CD8-positive, alpha-beta memory T cell (primary cell): ENCODE measurements around the gene AK3. TPM values are rescaled to one million over a fixed set of nuclear protein-coding genes. Genes with fewer than 3 reads are reported as not detected.

ENCODE experiments used
- CTCF ChIA-PET: fragments of 350-600 bp; sonication (Branson Sonifier 250); formaldehyde crosslinking; loops from one replicate; lab custom pipeline; 2021; ENCODE audit warnings: antibody characterized with exemption; lab: Charles Lee
- POLR2A ChIA-PET: fragments of 350-600 bp; sonication (Branson Sonifier 250); formaldehyde crosslinking; loops from one replicate; lab custom pipeline; 2021; ENCODE audit warnings: antibody characterized with exemption; lab: Charles Lee
- DNase-seq, 5 donors: peaks; one replicate each; pipeline versions ENCODE4 v3.0.0 to v3.0.0-alpha.2; 2020 to 2022; ENCODE audit warnings: mixed read lengths in 1 of 5
- H3K27ac ChIP-seq: one replicate; pipeline ENCODE4 v1.7.0; 2013; ENCODE audit warnings: low read depth, mild to moderate bottlenecking, low read length, moderate library complexity
- H3K27me3 ChIP-seq: 2 replicates; pipeline ENCODE4 v1.7.0; 2013; ENCODE audit warnings: low read length, mild to moderate bottlenecking; ENCODE audit not compliant: insufficient read depth, poor library complexity, severe bottlenecking
- H3K36me3 ChIP-seq: 2 replicates; pipeline ENCODE4 v1.7.0; 2013; ENCODE audit warnings: mild to moderate bottlenecking, low read length, moderate library complexity; ENCODE audit not compliant: insufficient read depth
- H3K4me1 ChIP-seq: 2 replicates; pipeline ENCODE4 v1.7.0; 2013; ENCODE audit warnings: mild to moderate bottlenecking, low read length, moderate library complexity; ENCODE audit not compliant: insufficient read depth
- H3K4me3 ChIP-seq: 2 replicates; pipeline ENCODE4 v1.7.0; 2013; ENCODE audit warnings: mild to moderate bottlenecking, low read length
- H3K9me3 ChIP-seq: 2 replicates; pipeline ENCODE4 v1.7.0; 2013; ENCODE audit warnings: mild to moderate bottlenecking, low read length
- H3K27ac Mint-ChIP-seq, 8 donors: one replicate each; pipeline ENCODE4 v1.8.0; 2020 to 2021; ENCODE audit warnings: mixed read lengths in 8 of 8, mild to moderate bottlenecking in 6 of 8, inconsistent platforms in 3 of 8, moderate library complexity in 3 of 8
- H3K27me3 Mint-ChIP-seq, 2 donors: one replicate each; pipeline ENCODE4 v1.8.0; 2020 to 2021; ENCODE audit warnings: mixed read lengths in 2 of 2, mild to moderate bottlenecking in 1 of 2, moderate library complexity in 1 of 2
- H3K36me3 Mint-ChIP-seq, 3 donors: one replicate each; pipeline ENCODE4 v1.8.0; 2020 to 2021; ENCODE audit warnings: mixed read lengths in 3 of 3, inconsistent platforms in 1 of 3, mild to moderate bottlenecking in 1 of 3
- H3K4me1 Mint-ChIP-seq, 3 donors: one replicate each; pipeline ENCODE4 v1.8.0; 2020 to 2021; ENCODE audit warnings: mixed read lengths in 3 of 3, inconsistent platforms in 1 of 3, mild to moderate bottlenecking in 1 of 3
- H3K4me3 Mint-ChIP-seq, 7 donors: one replicate each; pipeline ENCODE4 v1.8.0; 2020 to 2021; ENCODE audit warnings: mixed read lengths in 7 of 7, mild to moderate bottlenecking in 6 of 7, moderate library complexity in 4 of 7, inconsistent platforms in 2 of 7
- H3K9me3 Mint-ChIP-seq, 5 donors: one replicate each; pipeline ENCODE4 v1.8.0; 2020 to 2022; ENCODE audit warnings: mixed read lengths in 5 of 5, mild to moderate bottlenecking in 3 of 5, moderate library complexity in 2 of 5, inconsistent platforms in 1 of 5
- polyA plus RNA-seq: library from polyadenylated mRNA; unstranded; fragments of 300-500 nt; fragmentation: Illumina TruSeq; gene quantifications from one replicate; pipeline ENCODE4 v1.2.3, GENCODE V29; 2021
- total RNA-seq, 2 experiments: library from RNA; stranded (reverse); gene quantifications; one replicate each; pipeline ENCODE4 v1.2.3, GENCODE V29; 2021

AK3 gene
- total and polyA plus RNA-seq, 3 experiments from 2014 or later = 25.3 to 42.0 (median 29.8) TPM

DNA sequence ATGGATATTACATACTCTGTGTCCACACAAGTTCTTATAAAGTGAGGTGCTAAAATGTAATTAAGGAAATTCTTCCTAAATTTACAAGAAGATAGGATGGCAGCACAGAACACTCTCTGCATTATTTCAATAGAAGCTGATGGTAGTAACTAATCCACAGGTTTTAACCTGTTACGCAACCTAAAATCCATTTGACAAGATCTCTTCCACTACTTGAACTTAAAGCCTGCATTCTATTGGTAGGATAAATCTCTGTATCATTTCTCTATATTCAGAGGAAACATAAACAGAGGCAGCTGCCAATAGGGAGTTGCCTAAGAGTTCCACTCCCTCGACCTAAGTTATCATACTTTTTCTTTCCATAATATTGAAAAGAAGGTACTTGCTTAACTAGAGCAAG is 40.1 kb downstream of the AK3 start:
- Mint-ChIP-seq H3K27me3 (no peaks in the 10 kb centered on the region), H3K36me3 (peaks cover 3 to 80% (median 23%) of the 10 kb centered on the region in 3 donors), H3K4me3 (no peak overlapping the region), H3K4me1 (peaks cover 10 to 28% (median 14%) of the 10 kb centered on the region in 3 donors), H3K27ac (peak overlapping the region in 3 of 8 donors; percentile 11 to 51 (median 22)), H3K9me3 (no peaks in the 10 kb centered on the region)
- ChIA-PET CTCF (interaction anchor here (1.7 kb wide), 1 partner anchor 21 kb away, joined by 4 read pairs; the partner anchor contains the start of gene CDC37L1), POLR2A (no interaction called here)
- no peaks in the 10 kb centered on the region for H3K4me1 ChIP-seq
- no peak overlapping the region for H3K4me3 ChIP-seq
- peaks cover 34% of the 10 kb centered on the region for H3K36me3 ChIP-seq
- H3K9me3 ChIP-seq = no peaks in the 10 kb centered on the region
- no peak for DNase-seq
- H3K27ac ChIP-seq = no peak overlapping the region
- no peaks in the 10 kb centered on the region for H3K27me3 ChIP-seq

DNA sequence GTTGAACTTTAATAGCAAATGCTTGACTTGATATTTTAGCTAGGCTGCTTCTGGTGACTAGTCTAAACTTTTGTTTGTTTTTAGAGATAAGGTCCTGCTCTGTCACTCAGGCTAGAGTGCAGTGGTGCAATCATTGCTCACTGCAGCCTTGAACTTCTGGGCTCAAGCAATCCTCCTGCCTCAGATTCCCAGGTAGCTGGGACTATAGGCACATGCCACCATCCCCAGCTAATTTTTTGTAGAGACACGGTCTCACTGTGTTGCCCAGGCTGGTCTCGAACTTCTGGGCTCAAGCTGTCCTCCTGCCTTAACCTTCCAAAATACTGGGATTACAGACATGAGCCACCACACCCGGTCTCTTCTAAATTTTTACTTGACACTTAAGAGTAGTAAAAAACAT is 40.9 kb downstream of the AK3 start:
- DNase-seq = no peak
- POLR2A ChIA-PET = no interaction called here
- no peaks in the 10 kb centered on the region for H3K4me1 ChIP-seq
- CTCF ChIA-PET = no interaction called here
- H3K27ac ChIP-seq = no peak overlapping the region
- Mint-ChIP-seq H3K27ac (peak overlapping the region in 3 of 8 donors; percentile 23 to 66 (median 50)), H3K9me3 (no peaks in the 10 kb centered on the region), H3K27me3 (no peaks in the 10 kb centered on the region), H3K36me3 (peaks cover 3 to 83% (median 25%) of the 10 kb centered on the region in 3 donors), H3K4me1 (peaks cover 11 to 26% (median 12%) of the 10 kb centered on the region in 3 donors), H3K4me3 (no peak overlapping the region)
- H3K36me3 ChIP-seq = peaks cover 34% of the 10 kb centered on the region
- no peaks in the 10 kb centered on the region for H3K27me3 ChIP-seq
- no peak overlapping the region for H3K4me3 ChIP-seq
- no peaks in the 10 kb centered on the region for H3K9me3 ChIP-seq

DNA sequence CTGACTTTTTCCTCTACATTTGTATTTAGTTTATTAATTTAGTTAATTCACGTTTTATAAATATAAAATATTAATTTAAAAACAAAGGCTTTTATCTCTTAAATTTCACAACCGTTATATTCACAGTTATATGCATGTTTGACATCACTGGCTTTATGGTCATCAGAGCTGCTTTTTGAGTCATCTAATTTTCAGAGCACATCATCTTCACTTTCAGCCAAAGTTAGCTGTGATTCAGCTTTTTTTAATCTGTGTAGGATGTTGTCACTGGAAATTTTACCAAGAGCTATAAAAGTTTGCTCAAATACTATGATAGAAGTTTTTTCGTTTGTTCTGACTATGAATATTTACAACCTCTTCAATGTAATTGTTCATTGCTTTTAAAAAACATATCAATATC is 49.2 kb downstream of the AK3 start:
- peaks cover 32 to 61% (median 56%) of the 10 kb centered on the region in 3 donors for H3K4me1 Mint-ChIP-seq
- ChIA-PET POLR2A (interaction anchor here (0.5 kb wide), 1 partner anchor 44 kb away, joined by 3 read pairs; no protein-coding TSS in a partner anchor), CTCF (no interaction called here)
- DNase-seq = no peak
- Histone ChIP-seq H3K4me1 (no peaks in the 10 kb centered on the region), H3K27ac (no peak overlapping the region), H3K4me3 (no peak overlapping the region), H3K27me3 (no peaks in the 10 kb centered on the region), H3K9me3 (no peaks in the 10 kb centered on the region), H3K36me3 (peaks cover 10% of the 10 kb centered on the region)
- H3K27me3 Mint-ChIP-seq = no peaks in the 10 kb centered on the region
- H3K9me3 Mint-ChIP-seq = no peaks in the 10 kb centered on the region
- H3K27ac Mint-ChIP-seq = no peak overlapping the region
- H3K36me3 Mint-ChIP-seq = peaks cover 0 to 71% (median 10%) of the 10 kb centered on the region in 3 donors
- no peak overlapping the region for H3K4me3 Mint-ChIP-seq

DNA sequence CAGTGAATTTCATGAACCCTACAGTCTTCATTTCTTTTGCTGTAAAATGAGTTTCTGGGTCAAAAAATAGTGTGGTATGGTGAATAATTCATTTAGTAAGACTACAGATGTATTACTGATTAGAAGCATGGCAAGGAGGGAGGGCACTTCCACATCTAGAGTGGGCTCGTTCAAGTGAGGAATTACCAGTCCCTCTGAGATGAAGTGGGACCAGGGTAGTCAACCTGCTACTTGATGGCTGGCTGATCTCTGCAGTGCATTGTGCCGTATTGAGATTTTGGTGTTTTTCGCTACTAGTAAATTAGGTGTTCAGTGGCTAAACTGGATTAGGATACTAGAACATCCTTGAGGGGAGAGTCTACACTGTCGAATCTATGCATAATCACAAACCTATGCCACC is 50.9 kb downstream of the AK3 start:
- POLR2A ChIA-PET = interaction anchor here (0.7 kb wide), 1 partner anchor 340 kb away, joined by 3 read pairs; no protein-coding TSS in a partner anchor
- H3K4me1 Mint-ChIP-seq = peaks cover 36 to 69% (median 62%) of the 10 kb centered on the region in 3 donors

DNA sequence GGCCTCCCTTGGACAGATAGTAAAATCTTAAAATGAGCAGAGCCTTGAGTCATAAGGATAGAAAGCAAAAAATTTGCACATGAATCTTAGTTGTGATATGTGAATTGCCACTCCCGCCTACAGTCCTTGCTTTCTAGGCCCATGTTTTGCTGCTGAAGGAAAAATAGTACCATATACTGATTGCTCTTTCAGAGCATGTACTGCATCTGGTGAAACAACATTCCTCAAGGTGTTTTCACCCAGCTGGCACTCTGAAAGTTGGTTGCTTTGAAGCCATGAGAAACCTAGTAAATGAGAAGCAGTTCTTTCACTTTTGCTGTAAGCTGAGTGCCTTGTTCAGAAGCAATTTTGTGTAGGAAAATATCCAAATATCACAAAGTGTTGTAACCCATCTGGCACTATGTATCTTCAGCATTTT is 51.3 kb downstream of the AK3 start:
- peaks cover 10% of the 10 kb centered on the region for H3K36me3 ChIP-seq
- H3K4me1 ChIP-seq = peaks cover 5% of the 10 kb centered on the region
- Mint-ChIP-seq H3K4me3 (no peak overlapping the region), H3K27ac (peak overlapping the region in 4 of 8 donors; percentile 48 to 87 (median 70)), H3K4me1 (peaks cover 41 to 69% (median 67%) of the 10 kb centered on the region in 3 donors), H3K36me3 (peaks cover 0 to 70% (median 13%) of the 10 kb centered on the region in 3 donors), H3K9me3 (no peaks in the 10 kb centered on the region), H3K27me3 (no peaks in the 10 kb centered on the region)
- POLR2A ChIA-PET = interaction anchor here (0.7 kb wide), 1 partner anchor 341 kb away, joined by 3 read pairs; no protein-coding TSS in a partner anchor
- CTCF ChIA-PET = no interaction called here
- H3K9me3 ChIP-seq = no peaks in the 10 kb centered on the region
- no peak overlapping the region for H3K4me3 ChIP-seq
- H3K27ac ChIP-seq = no peak overlapping the region
- no peaks in the 10 kb centered on the region for H3K27me3 ChIP-seq
- no peak for DNase-seq

More for the DNA sequence above, 50.9 kb downstream of the AK3 start:
- Histone ChIP-seq H3K9me3 (no peaks in the 10 kb centered on the region), H3K36me3 (peaks cover 10% of the 10 kb centered on the region), H3K4me1 (peaks cover under 1% of the 10 kb centered on the region), H3K27ac (no peak overlapping the region), H3K4me3 (no peak overlapping the region), H3K27me3 (no peaks in the 10 kb centered on the region)
- CTCF ChIA-PET = no interaction called here
- Mint-ChIP-seq H3K36me3 (peaks cover 0 to 70% (median 11%) of the 10 kb centered on the region in 3 donors), H3K4me3 (no peak overlapping the region), H3K27me3 (no peaks in the 10 kb centered on the region), H3K27ac (peak overlapping the region in 4 of 8 donors; percentile 7 to 61 (median 38)), H3K9me3 (no peaks in the 10 kb centered on the region)
- no peak for DNase-seq

DNA sequence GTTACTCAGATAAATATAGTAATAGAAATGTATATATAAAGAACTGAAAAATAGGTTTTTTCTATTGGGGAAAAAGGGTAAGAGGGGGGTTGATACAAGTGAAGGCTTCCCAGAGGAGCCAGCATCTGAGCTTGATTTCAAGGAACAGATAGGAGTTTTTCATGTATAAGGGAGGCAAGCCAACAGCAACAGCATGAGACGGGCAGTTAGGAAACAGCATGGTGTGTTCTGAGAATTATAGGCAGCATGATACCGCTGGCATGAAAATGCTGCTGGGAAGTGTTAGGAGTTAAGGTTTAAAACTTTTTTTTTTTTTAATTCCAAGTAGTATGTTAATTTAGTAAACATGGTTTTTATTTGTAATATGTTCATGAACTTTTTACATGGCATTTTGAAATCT is 52.0 kb downstream of the AK3 start:
- Mint-ChIP-seq H3K36me3 (peaks cover 0 to 68% (median 15%) of the 10 kb centered on the region in 3 donors), H3K9me3 (no peaks in the 10 kb centered on the region), H3K27me3 (no peaks in the 10 kb centered on the region), H3K4me1 (peaks cover 45 to 72% (median 71%) of the 10 kb centered on the region in 3 donors), H3K27ac (peak overlapping the region in 2 of 8 donors; percentile 64 to 86), H3K4me3 (no peak overlapping the region)
- POLR2A ChIA-PET = no interaction called here
- CTCF ChIA-PET = no interaction called here
- no peak overlapping the region for H3K4me3 ChIP-seq
- peaks cover 8% of the 10 kb centered on the region for H3K36me3 ChIP-seq
- H3K27me3 ChIP-seq = no peaks in the 10 kb centered on the region
- peaks cover 9% of the 10 kb centered on the region for H3K4me1 ChIP-seq
- H3K27ac ChIP-seq = no peak overlapping the region
- H3K9me3 ChIP-seq = no peaks in the 10 kb centered on the region
- DNase-seq = no peak

DNA sequence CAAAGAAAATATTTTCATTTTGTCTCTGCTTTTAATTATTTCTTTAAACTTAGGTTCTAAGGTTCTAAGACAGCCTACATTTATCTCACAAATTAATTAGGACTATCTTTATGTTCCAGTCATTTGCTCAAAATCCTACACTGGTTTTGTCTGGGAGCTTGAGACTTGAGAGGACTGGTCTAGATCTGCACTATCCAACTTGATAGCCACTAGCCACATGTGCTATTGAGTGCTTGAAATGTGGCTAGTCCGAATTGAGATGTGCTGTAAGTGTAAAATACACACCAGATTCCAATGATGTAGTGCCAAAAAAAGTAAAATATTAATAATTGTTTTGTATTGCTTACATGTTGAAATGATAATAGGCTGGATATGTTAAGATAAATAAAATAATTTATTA is 54.4 kb downstream of the AK3 start:
- Mint-ChIP-seq H3K27me3 (no peaks in the 10 kb centered on the region), H3K27ac (no peak overlapping the region), H3K4me3 (no peak overlapping the region), H3K36me3 (peaks cover 0 to 60% (median 18%) of the 10 kb centered on the region in 3 donors), H3K4me1 (peaks cover 45 to 67% (median 64%) of the 10 kb centered on the region in 3 donors), H3K9me3 (no peaks in the 10 kb centered on the region)
- Histone ChIP-seq H3K27me3 (no peaks in the 10 kb centered on the region), H3K27ac (no peak overlapping the region), H3K9me3 (no peaks in the 10 kb centered on the region), H3K36me3 (peaks cover 4% of the 10 kb centered on the region), H3K4me3 (no peak overlapping the region), H3K4me1 (peaks cover 18% of the 10 kb centered on the region)
- POLR2A ChIA-PET = no interaction called here
- CTCF ChIA-PET = no interaction called here
- no peak for DNase-seq

DNA sequence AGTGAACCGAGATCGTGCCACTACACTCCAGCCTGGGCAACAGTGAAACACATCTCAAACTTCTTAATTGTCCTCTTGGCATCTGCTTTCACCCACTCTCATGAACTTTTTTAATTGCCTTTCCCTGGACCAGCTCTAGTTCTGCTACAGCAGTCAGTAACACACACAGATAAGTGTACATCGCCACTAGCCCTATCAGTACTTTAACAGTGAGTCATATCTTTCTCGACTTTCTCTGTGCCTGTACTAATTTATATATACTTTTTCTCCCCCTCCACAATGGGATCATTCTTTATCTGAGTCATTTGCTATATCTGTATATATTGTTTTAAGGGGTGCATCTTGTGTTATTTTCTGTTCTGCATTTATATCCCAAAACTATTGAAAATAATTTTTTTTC is 54.9 kb downstream of the AK3 start:
- Histone ChIP-seq H3K36me3 (peaks cover 4% of the 10 kb centered on the region), H3K27ac (no peak overlapping the region), H3K27me3 (no peaks in the 10 kb centered on the region), H3K4me3 (no peak overlapping the region), H3K9me3 (no peaks in the 10 kb centered on the region), H3K4me1 (peaks cover 23% of the 10 kb centered on the region)
- no peak for DNase-seq
- H3K27ac Mint-ChIP-seq = peak overlapping the region in 6 of 8 donors; percentile 1 to 44 (median 36)
- H3K4me3 Mint-ChIP-seq = peak overlapping the region in 2 of 7 donors; percentile 13 to 32
- ChIA-PET POLR2A (no interaction called here), CTCF (interaction anchor here (1.5 kb wide), 1 partner anchor 55 kb away, joined by 4 read pairs; the partner anchor contains the start of gene AK3)
- H3K4me1 Mint-ChIP-seq = peaks cover 41 to 63% (median 60%) of the 10 kb centered on the region in 3 donors
- H3K9me3 Mint-ChIP-seq = no peaks in the 10 kb centered on the region
- no peaks in the 10 kb centered on the region for H3K27me3 Mint-ChIP-seq
- H3K36me3 Mint-ChIP-seq = peaks cover 0 to 56% (median 15%) of the 10 kb centered on the region in 3 donors
